H1 (cell line): ENCODE measurements around the gene LIX1L. TPM values are rescaled to one million over a fixed set of nuclear protein-coding genes. Genes with fewer than 3 reads are reported as not detected.

Experiments
- CTCF ChIA-PET: fragments of 300-600 bp; sonication (Branson Sonifier 250); formaldehyde crosslinking; loops from one replicate; lab custom pipeline; 2021; ENCODE audit not compliant: partially characterized antibody; lab: Charles Lee
- POLR2A ChIA-PET: fragments of 300-600 bp; sonication (Branson Sonifier 250); formaldehyde crosslinking; loops from one replicate; lab custom pipeline; 2021; ENCODE audit warnings: inconsistent platforms; ENCODE audit not compliant: partially characterized antibody; lab: Charles Lee
- DNase-seq, 2 experiments: peaks; one replicate each; pipeline versions ENCODE4 v3.0.0 to v3.0.0-alpha.2; 2010 to 2022; ENCODE audit warnings: low spot score in 2 of 2, low read depth in 1 of 2, mixed read lengths in 1 of 2
- FAIRE-seq: peaks from 2 replicates; lab custom pipeline; 2011; peaks lifted over from hg19 to GRCh38; lab: Jason Lieb, UNC
- H2AFZ ChIP-seq: 2 replicates; pipeline ENCODE4 v1.8.1; 2012; ENCODE audit warnings: low read length, inconsistent platforms
- H2AK5ac ChIP-seq: 2 replicates; pipeline ENCODE4 v1.6.1; 2013; ENCODE audit warnings: low read depth, low read length
- H2BK120ac ChIP-seq: replicated peaks from 2 replicates; pipeline ENCODE3; 2013; ENCODE audit warnings: low read depth, low read length, inconsistent platforms
- H2BK12ac ChIP-seq: 2 replicates; pipeline ENCODE4 v1.6.1; 2013; ENCODE audit warnings: low read depth, low read length
- H2BK15ac ChIP-seq: 2 replicates; pipeline ENCODE4 v1.6.1; 2013; ENCODE audit warnings: low read length
- H2BK20ac ChIP-seq: 2 replicates; pipeline ENCODE4 v1.6.1; 2013; ENCODE audit warnings: low read length
- H2BK5ac ChIP-seq: 2 replicates; pipeline ENCODE4 v1.6.1; 2013; ENCODE audit warnings: low read depth, low read length
- H3K14ac ChIP-seq: 2 replicates; pipeline ENCODE4 v1.6.1; 2013; ENCODE audit warnings: inconsistent platforms; ENCODE audit not compliant: insufficient read length
- H3K18ac ChIP-seq: 2 replicates; pipeline ENCODE4 v1.6.1; 2013; ENCODE audit warnings: low read length; ENCODE audit errors: extremely low read depth
- H3K23ac ChIP-seq: 2 replicates; pipeline ENCODE4 v1.6.1; 2013; ENCODE audit warnings: inconsistent platforms; ENCODE audit not compliant: insufficient read length
- H3K23me2 ChIP-seq: 2 replicates; pipeline ENCODE4 v1.6.1; 2013; ENCODE audit warnings: low read depth, low read length
- H3K27ac ChIP-seq: 2 replicates; pipeline ENCODE4 v1.6.1; 2011; ENCODE audit warnings: low read depth, low read length, inconsistent platforms
- H3K27me3 ChIP-seq, 4 experiments: replicated peaks in 1 of 4; 1 replicate in 1 of 4; 2 replicates in 3 of 4; pipeline versions ENCODE4 v1.6.1 to v1.8.1; 2011 to 2013; ENCODE audit warnings: low read length in 3 of 4, mild to moderate bottlenecking in 3 of 4, inconsistent platforms in 2 of 4, mixed read lengths in 2 of 4, moderate library complexity in 1 of 4; ENCODE audit not compliant: control insufficient read depth in 3 of 4, insufficient read depth in 3 of 4; ENCODE audit errors: extremely low read depth in 1 of 4
- H3K36me3 ChIP-seq, 4 experiments: 2 replicates each; pipeline versions ENCODE4 v1.6.1 to v1.8.1; 2011 to 2013; ENCODE audit warnings: mild to moderate bottlenecking in 4 of 4, low read length in 3 of 4, moderate library complexity in 2 of 4, control low read depth in 1 of 4, inconsistent platforms in 1 of 4; ENCODE audit not compliant: insufficient read depth in 4 of 4, control insufficient read depth in 2 of 4
- H3K4ac ChIP-seq: replicated peaks from 2 replicates; pipeline ENCODE3; 2013; ENCODE audit warnings: low read length, low read depth, mixed read lengths, inconsistent platforms; ENCODE audit not compliant: insufficient read length
- H3K4me1 ChIP-seq, 4 experiments: replicated peaks in 1 of 4; 1 replicate in 1 of 4; 2 replicates in 3 of 4; pipeline versions ENCODE4 v1.6.1 to v1.8.1; 2011 to 2013; ENCODE audit warnings: low read length in 3 of 4, inconsistent platforms in 2 of 4, mixed read lengths in 1 of 4; ENCODE audit not compliant: insufficient read depth in 4 of 4, control insufficient read depth in 3 of 4
- H3K4me2 ChIP-seq, 2 experiments: 2 replicates each; pipeline versions ENCODE4 v1.6.1 to v1.8.1; 2011 to 2013; ENCODE audit warnings: low read depth in 2 of 2, low read length in 2 of 2, control low read depth in 1 of 2, inconsistent platforms in 1 of 2, mild to moderate bottlenecking in 1 of 2; ENCODE audit not compliant: insufficient read depth in 1 of 2
- H3K4me3 ChIP-seq, 4 experiments: fragments of 200-600, 300-600 bp in 1 of 4; sonication (generic), shearing (Covaris generic), sonication (Bioruptor Twin) in 1 of 4; 2 replicates each; pipeline versions ENCODE4 v1.5.1 to v1.8.1; 2011 to 2016; ENCODE audit warnings: low read length in 4 of 4, low read depth in 3 of 4, control low read depth in 2 of 4, inconsistent platforms in 2 of 4, mild to moderate bottlenecking in 2 of 4, mixed read lengths in 1 of 4, moderate library complexity in 1 of 4; ENCODE audit not compliant: insufficient read depth in 2 of 4; ENCODE audit errors: extremely low read depth in 1 of 4
- H3K56ac ChIP-seq: replicated peaks from 2 replicates; pipeline ENCODE3; 2013; ENCODE audit warnings: low read depth, mild to moderate bottlenecking, mixed read lengths, low read length, inconsistent platforms; ENCODE audit not compliant: insufficient read length
- H3K79me1 ChIP-seq: 2 replicates; pipeline ENCODE4 v1.6.1; 2013; ENCODE audit warnings: low read depth, low read length, control low read depth
- H3K79me2 ChIP-seq, 2 experiments: 2 replicates each; pipeline versions ENCODE4 v1.6.1 to v1.8.1; 2012 to 2013; ENCODE audit warnings: low read length in 2 of 2, mild to moderate bottlenecking in 2 of 2, inconsistent platforms in 1 of 2; ENCODE audit not compliant: insufficient read depth in 2 of 2, control insufficient read depth in 1 of 2
- H3K9ac ChIP-seq, 4 experiments: replicated peaks in 1 of 4; 1 replicate in 1 of 4; 2 replicates in 3 of 4; pipeline versions ENCODE4 v1.6.1 to v1.8.1; 2011 to 2013; ENCODE audit warnings: low read depth in 3 of 4, low read length in 3 of 4, control low read depth in 2 of 4, mild to moderate bottlenecking in 2 of 4, moderate library complexity in 2 of 4, inconsistent platforms in 1 of 4; ENCODE audit errors: extremely low read depth in 1 of 4
- H3K9me3 ChIP-seq, 2 experiments: 2 replicates each; pipeline versions ENCODE4 v1.6.1 to v1.8.1; 2012 to 2013; ENCODE audit warnings: mild to moderate bottlenecking in 2 of 2, moderate library complexity in 2 of 2, control low read depth in 1 of 2, inconsistent platforms in 1 of 2, low read depth in 1 of 2, low read length in 1 of 2, mixed read lengths in 1 of 2; ENCODE audit not compliant: insufficient read depth in 2 of 2
- H4K20me1 ChIP-seq, 2 experiments: replicated peaks in 1 of 2; 2 replicates each; pipeline versions ENCODE3 to v1.8.1; 2011 to 2013; ENCODE audit warnings: inconsistent platforms in 2 of 2, low read length in 2 of 2, mild to moderate bottlenecking in 1 of 2; ENCODE audit not compliant: insufficient read depth in 2 of 2, control insufficient read depth in 1 of 2
- H4K5ac ChIP-seq: 2 replicates; pipeline ENCODE4 v1.6.1; 2013; ENCODE audit warnings: low read length, low read depth, mixed read lengths, inconsistent platforms; ENCODE audit not compliant: insufficient read length
- H4K8ac ChIP-seq: 2 replicates; pipeline ENCODE4 v1.8.0; 2013; ENCODE audit warnings: mild to moderate bottlenecking, moderate library complexity, low read length, inconsistent platforms; ENCODE audit not compliant: insufficient read depth; ENCODE audit errors: extremely low read depth
- H4K91ac ChIP-seq: replicated peaks from 2 replicates; pipeline ENCODE3; 2013; ENCODE audit warnings: low read length, mixed read lengths, inconsistent platforms; ENCODE audit not compliant: insufficient read length
- CBX5 ChIP-seq: fragments of 300-800, 300-1000 bp; sonication (generic); IDR thresholded peaks from 2 replicates; pipeline ENCODE4 v1.7.1; 2016; ENCODE audit warnings: antibody characterized with exemption, low read length, low read depth
- CBX8 ChIP-seq: fragments of 300-800, 300-1000 bp; sonication (generic); IDR thresholded peaks from 2 replicates; pipeline ENCODE4 v1.7.1; 2016; ENCODE audit warnings: low read depth, low read length, borderline replicate concordance
- CEBPB ChIP-seq: IDR thresholded peaks from 2 replicates; pipeline ENCODE4 v1.6.1; 2012; ENCODE audit warnings: low read depth, low read length
- CHD1 ChIP-seq: IDR thresholded peaks from 2 replicates; pipeline ENCODE4 v1.6.1; 2012; ENCODE audit warnings: low read depth, low read length, improper control_type of control experiment
- FOSL1 ChIP-seq: IDR thresholded peaks from 2 replicates; pipeline ENCODE4 v1.6.1; 2011; ENCODE audit warnings: mild to moderate bottlenecking, low read depth, low read length, moderate library complexity; ENCODE audit not compliant: insufficient read depth
- JUN ChIP-seq: IDR thresholded peaks from 2 replicates; pipeline ENCODE4 v1.6.1; 2011; ENCODE audit warnings: low read depth, mild to moderate bottlenecking, improper control_type of control experiment, low read length
- KDM5A ChIP-seq: fragments of 200-600 bp; IDR thresholded peaks from 2 replicates; pipeline ENCODE4 v1.7.1; 2012; ENCODE audit warnings: mild to moderate bottlenecking, low read length, inconsistent platforms, mixed read lengths
- NRF1 ChIP-seq: IDR thresholded peaks from 2 replicates; pipeline ENCODE4 v1.6.1; 2011; ENCODE audit warnings: mild to moderate bottlenecking, low read depth, low read length, improper control_type of control experiment
- RNF2 ChIP-seq: fragments of 200-900, 300-1000 bp; sonication (generic); IDR thresholded peaks from 2 replicates; pipeline ENCODE4 v1.7.1; 2016; ENCODE audit warnings: borderline replicate concordance, low read depth, mild to moderate bottlenecking, antibody characterized with exemption, low read length; ENCODE audit not compliant: poor library complexity, severe bottlenecking; ENCODE audit errors: missing control alignments
- RXRA ChIP-seq: IDR thresholded peaks from 2 replicates; pipeline ENCODE4 v1.6.1; 2011; ENCODE audit warnings: low read depth, mild to moderate bottlenecking, low read length, moderate library complexity; ENCODE audit not compliant: insufficient read depth
- SIX5 ChIP-seq: IDR thresholded peaks from 2 replicates; pipeline ENCODE4 v1.6.1; 2011; ENCODE audit warnings: mild to moderate bottlenecking, low read depth, low read length
- SP1 ChIP-seq: IDR thresholded peaks from 2 replicates; pipeline ENCODE4 v1.6.1; 2011; ENCODE audit warnings: low read depth, low read length
- SP2 ChIP-seq: IDR thresholded peaks from 2 replicates; pipeline ENCODE4 v1.6.1; 2012; ENCODE audit warnings: mild to moderate bottlenecking, low read length, inconsistent platforms
- SP4 ChIP-seq: IDR thresholded peaks from 2 replicates; pipeline ENCODE4 v1.6.1; 2012; ENCODE audit warnings: low read length, inconsistent platforms
- TAF1 ChIP-seq: IDR thresholded peaks from 2 replicates; pipeline ENCODE4 v1.6.1; 2011; ENCODE audit warnings: mild to moderate bottlenecking, low read depth, low read length
- YY1 ChIP-seq: IDR thresholded peaks from 2 replicates; pipeline ENCODE4 v1.6.1; 2011; ENCODE audit warnings: low read depth, mild to moderate bottlenecking, low read length
- WGBS, 2 experiments: shearing (Covaris generic) in 1 of 2; methylation state at CpG; one replicate each; pipeline versions ENCODE4 v1.1.6 to v1.1.7; 2013 to 2015; ENCODE audit warnings: low lambda C conversion rate in 2 of 2, mixed read lengths in 2 of 2, inconsistent platforms in 1 of 2, low coverage in 1 of 2, missing lambda C conversion rate in 1 of 2; ENCODE audit not compliant: insufficient replicate concordance in 2 of 2, insufficient coverage in 1 of 2, insufficient read length in 1 of 2; ENCODE audit errors: extremely low coverage in 1 of 2, missing lambda C conversion rate in 1 of 2; 5-methylcytosine and 5-hydroxymethylcytosine counted together
- polyA plus RNA-seq, 7 experiments: library from polyadenylated mRNA; depleted of rRNA in 3 of 7; stranded (reverse) in 5 of 7; unstranded in 2 of 7; fragments of >200 nt in 5 of 7; fragments of 200-250 nt in 2 of 7; gene quantifications; 1 replicate in 5 of 7; 2 replicates in 1 of 7; 4 replicates in 1 of 7; pipeline versions ENCODE4 v1.2.1 to v1.2.3, GENCODE V29; 2011 to 2013; ENCODE audit warnings: missing spikeins in 2 of 7, mixed read lengths in 2 of 7
- total RNA-seq: library from RNA; stranded (reverse); fragmentation: NEBNext Ultra II Directional; extraction: Animal tissue kit (Norgen Biotek cat#: 25700); gene quantifications from 2 replicates; pipeline ENCODE4 v1.2.1, GENCODE V29; 2021

The LIX1L gene
- total and polyA plus RNA-seq, 2 of the 8 experiments (the other 6 are each of a cell fraction or from before 2014, with no cell fraction given), result 2.9 to 3.7 TPM

- H3K4me3 ChIP-seq, result no peak overlapping the region
- no peak for DNase-seq
- H3K4ac ChIP-seq, result no peak overlapping the region
- H3K4me1 ChIP-seq, result peaks cover 0 to 8% (median 2%) of the 10 kb centered on the region in 4 experiments; a peak in 4 of 7 replicates
- no peak overlapping the region for H3K9ac ChIP-seq
- no peak overlapping the region for H2BK120ac ChIP-seq
- H3K9me3 ChIP-seq, result no peaks in the 10 kb centered on the region
- no peak overlapping the region for H3K27ac ChIP-seq
- H2AFZ ChIP-seq, result no peak overlapping the region
- no peak overlapping the region for H3K56ac ChIP-seq
- 86% methylated on average over 4 of the region's 4 CpGs; no CpG with 5 or more reads in 1 of the 2 experiments for WGBS, 2 experiments
- no peaks in the 10 kb centered on the region for H3K27me3 ChIP-seq
- no peak overlapping the region for H2AK5ac ChIP-seq
- no peak overlapping the region for H2BK12ac ChIP-seq
- no peak overlapping the region for H2BK15ac ChIP-seq
- H2BK5ac ChIP-seq, result no peak overlapping the region
- FAIRE-seq, result no peak
- no peaks in the 10 kb centered on the region for H4K20me1 ChIP-seq
- no peak overlapping the region for H3K23ac ChIP-seq
- no peaks in the 10 kb centered on the region for H3K79me2 ChIP-seq
- H3K4me2 ChIP-seq, result no peak overlapping the region
- H4K5ac ChIP-seq, result no peak overlapping the region
- H3K79me1 ChIP-seq, result no peaks in the 10 kb centered on the region
- no peak overlapping the region for H3K18ac ChIP-seq
- POLR2A ChIA-PET, result interaction anchor here (0.7 to 1.3 kb wide), 3 partner anchors 8 to 30 kb away, joined by 3 to 5 read pairs (median 3); no protein-coding TSS in a partner anchor
- no peak overlapping the region for H2BK20ac ChIP-seq
- H3K14ac ChIP-seq, result no peak overlapping the region
- no peaks in the 10 kb centered on the region for H3K23me2 ChIP-seq
- H3K36me3 ChIP-seq, result no peaks in the 10 kb centered on the region
- no peak overlapping the region for H4K91ac ChIP-seq
- CTCF ChIA-PET, result interaction anchor here (1.0 to 1.7 kb wide), 4 partner anchors 9 to 30 kb away, joined by 3 to 5 read pairs (median 3); partner anchors contain the start of gene RBM8A
- no peak overlapping the region for H4K8ac ChIP-seq
- TF ChIP-seq SP4 (no peak), RXRA (no peak), YY1 (no peak), TAF1 (no peak), RNF2 (no peak), NRF1 (no peak), CEBPB (no peak), CBX8 (no peak), SIX5 (no peak), KDM5A (no peak), SP1 (no peak), SP2 (no peak), JUN (no peak), CBX5 (no peak), FOSL1 (no peak), CHD1 (no peak)
Measured at GRCh38 chr1:145949219-145949618, 8.6 kb downstream of the LIX1L start.
